ENCODE measurements around the gene CEP126.

Gene CEP126

GRCh38 chr11:101914341-101914737, 471 bp upstream of the CEP126 start:
- no peak for TF ChIP-seq CTCF (conservative IDR thresholded peaks at IDR 0.05)
- H3K27ac ChIP-seq: peak overlapping the region; percentile 66

DNA sequence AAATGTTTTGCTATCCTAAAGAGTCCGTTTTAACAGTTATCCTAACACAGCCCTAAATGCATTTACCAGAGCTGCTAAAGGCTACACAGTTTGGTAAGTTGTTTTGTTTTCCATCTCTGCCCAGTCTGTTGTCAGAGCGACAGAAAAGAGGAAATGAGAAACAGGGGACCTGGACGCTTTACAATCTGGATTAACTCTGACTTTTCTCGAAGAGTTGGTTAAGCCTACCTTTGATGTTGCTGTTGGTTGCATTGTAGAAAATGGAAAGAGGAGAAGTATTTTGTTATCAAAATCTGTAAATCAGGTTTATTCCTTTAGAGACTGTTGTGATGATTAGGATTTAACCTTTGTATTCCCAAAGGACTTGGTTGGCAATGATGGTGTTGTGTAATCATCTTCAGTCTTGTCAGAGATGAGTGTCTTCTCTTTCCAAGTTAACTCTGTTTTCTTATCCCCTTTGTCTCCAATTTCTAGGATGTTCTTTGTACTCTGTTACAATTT, 1.0 kb downstream of the CEP126 start:
- H3K27ac ChIP-seq: peak overlapping the region; percentile 66
- TF ChIP-seq CTCF (conservative IDR thresholded peaks at IDR 0.05): no peak

DNA sequence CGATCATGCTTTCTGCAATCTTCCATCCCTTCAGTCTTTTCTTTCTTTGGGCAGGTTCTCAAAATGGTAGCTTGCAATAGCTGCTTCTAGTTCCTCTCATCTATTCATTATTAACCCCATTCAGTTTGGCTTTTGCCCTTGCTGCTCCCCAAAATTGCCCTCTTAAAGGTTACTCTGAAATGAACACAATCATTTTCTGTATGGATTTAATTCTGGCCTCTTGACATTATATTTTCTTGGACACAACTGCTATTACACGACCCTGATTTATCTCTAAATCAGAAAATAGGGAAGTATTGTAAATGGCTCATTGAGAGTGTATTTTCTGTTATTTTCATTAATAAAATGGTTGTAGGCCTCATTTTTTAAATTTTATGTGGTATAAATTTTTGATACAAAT, 1.6 kb downstream of the CEP126 start, which contains the start of gene ANGPTL5:
TSS of gene ANGPTL5 (minus strand) at position 101 of the 400 bp plus-strand sequence. CDS start 8,613 bp downstream, outside the sequence.
- no peak for TF ChIP-seq CTCF (conservative IDR thresholded peaks at IDR 0.05)
- H3K27ac ChIP-seq: peak within 1 kb of the TSS; percentile 66

GRCh38 chr11:101917226-101917625, 2.4 kb downstream of the CEP126 start:
- no peak for TF ChIP-seq CTCF (conservative IDR thresholded peaks at IDR 0.05)

GRCh38 chr11:101920992-101921391, 6.2 kb downstream of the CEP126 start:
- H3K27ac ChIP-seq: no peak overlapping the region
- no peak for TF ChIP-seq CTCF (conservative IDR thresholded peaks at IDR 0.05)

More at GRCh38 chr11:101917226-101917625, 2.4 kb downstream of the CEP126 start:
- no peak overlapping the region for H3K27ac ChIP-seq

DNA sequence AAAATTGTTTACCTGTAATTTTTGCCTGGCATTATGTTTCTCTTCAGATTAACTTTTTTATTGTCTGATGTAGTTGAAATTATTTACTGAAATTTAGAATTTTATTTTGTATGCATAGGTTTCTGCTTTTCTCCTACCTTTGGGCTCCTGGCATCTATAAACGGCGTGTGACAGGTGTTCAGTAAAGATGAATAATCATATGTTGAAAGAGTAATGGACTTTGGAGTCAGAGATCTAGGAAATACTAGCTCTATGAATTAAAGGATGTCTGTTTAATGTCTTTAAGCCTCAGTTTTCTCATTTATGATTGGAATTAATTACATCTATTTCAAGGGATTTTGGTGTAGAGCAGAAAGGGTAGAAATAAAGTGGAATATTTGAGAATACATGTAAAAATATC, 8.7 kb downstream of the CEP126 start:
- no peak for TF ChIP-seq CTCF (conservative IDR thresholded peaks at IDR 0.05)
- H3K27ac ChIP-seq: no peak overlapping the region

DNA sequence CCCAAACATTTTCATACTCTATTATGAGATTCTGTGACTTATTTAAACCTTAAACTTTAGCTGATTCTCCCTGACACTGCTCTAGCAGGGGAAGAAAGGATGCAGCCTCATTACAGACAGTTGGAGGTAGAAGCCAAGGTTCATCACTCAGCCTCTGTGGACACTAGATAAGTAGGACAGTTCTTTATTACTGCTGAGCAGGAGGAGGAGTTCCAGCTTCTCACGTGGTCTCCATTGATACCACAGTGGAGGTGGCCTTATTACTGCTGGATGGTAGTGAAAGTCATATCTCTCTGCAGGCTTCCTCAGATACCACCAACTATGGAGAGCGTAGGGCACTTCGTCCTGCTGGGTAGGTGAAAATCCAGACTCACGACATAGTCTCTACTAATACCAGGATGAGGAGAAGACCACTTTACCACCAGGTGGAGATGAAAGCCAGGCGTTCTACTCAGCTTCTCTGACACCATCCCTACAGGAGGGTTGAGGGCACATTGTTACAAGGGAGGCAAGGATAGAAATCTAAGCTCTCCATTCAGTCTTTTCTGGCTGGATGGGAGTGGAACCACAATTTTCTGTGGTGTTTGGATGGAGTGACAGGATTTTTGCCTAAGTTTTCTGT, 14.6 kb downstream of the CEP126 start:
- no peak overlapping the region for H3K27ac ChIP-seq
- no peak for TF ChIP-seq CTCF (conservative IDR thresholded peaks at IDR 0.05)

Data from VCaP (cell line).